Measurements from ENCODE around the gene SMPDL3A.

The SMPDL3A gene

DNA sequence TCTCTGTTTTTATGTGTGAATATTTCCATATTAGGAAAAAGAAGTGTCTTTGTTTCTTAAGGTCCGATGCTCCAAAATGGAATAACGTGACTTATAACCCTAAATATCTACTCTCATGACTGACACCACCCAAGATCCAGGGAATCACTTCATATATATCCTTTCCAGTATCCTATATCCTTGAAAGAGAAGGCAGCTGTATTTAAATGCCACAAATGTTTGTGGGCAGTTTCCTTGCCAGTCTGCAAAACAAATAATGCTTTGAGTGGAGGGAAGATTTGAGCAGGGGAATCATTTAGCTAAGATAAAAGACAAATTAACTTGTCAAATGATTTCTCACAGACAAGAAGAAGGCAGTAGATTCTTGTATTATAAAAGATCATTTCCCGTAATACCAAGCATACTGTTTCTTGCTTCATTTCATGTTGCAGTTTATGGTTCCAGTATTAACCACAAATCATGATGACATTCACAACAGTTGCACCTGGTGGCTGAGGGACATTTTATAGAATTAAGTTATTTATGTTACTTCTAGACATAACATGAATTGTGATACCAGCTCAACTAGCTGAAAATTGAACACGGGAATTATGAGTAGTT, 39.5 kb upstream of the SMPDL3A start:
- CTCF ChIA-PET, result interaction anchor here (2.5 to 4.1 kb wide), 3 partner anchors 19 to 90 kb away, joined by 8 to 21 read pairs (median 12); no protein-coding TSS in a partner anchor
- TF ChIP-seq, protein P1, sequence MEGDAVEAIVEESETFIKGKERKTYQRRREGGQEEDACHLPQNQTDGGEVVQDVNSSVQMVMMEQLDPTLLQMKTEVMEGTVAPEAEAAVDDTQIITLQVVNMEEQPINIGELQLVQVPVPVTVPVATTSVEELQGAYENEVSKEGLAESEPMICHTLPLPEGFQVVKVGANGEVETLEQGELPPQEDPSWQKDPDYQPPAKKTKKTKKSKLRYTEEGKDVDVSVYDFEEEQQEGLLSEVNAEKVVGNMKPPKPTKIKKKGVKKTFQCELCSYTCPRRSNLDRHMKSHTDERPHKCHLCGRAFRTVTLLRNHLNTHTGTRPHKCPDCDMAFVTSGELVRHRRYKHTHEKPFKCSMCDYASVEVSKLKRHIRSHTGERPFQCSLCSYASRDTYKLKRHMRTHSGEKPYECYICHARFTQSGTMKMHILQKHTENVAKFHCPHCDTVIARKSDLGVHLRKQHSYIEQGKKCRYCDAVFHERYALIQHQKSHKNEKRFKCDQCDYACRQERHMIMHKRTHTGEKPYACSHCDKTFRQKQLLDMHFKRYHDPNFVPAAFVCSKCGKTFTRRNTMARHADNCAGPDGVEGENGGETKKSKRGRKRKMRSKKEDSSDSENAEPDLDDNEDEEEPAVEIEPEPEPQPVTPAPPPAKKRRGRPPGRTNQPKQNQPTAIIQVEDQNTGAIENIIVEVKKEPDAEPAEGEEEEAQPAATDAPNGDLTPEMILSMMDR (IDR thresholded peaks at IDR 0.05; ENCODE audit: control extremely low read depth, extremely low read depth, low read depth, missing control alignments), result no peak
- DNase-seq (ENCODE audit: extremely low spot score), result no peak
- POLR2A ChIA-PET, result no interaction called here

DNA sequence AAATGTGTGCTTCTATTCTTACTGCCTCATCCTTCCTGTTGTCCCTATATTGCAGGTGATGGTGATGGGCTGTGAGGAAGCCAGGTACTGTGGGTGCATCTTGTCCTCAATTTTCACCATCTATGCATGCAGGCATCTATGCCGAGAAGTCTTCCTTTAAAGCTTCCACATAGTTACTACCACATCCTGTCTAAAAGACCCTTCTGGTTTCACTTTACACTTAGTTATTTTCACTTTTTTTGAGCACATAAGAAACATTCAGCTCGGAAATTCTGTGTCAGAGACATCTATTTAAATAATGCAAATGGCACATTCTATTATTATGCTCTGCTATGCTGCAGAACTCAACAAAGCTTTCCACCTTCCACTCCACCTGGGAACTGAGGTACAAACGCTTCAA, 37.7 kb upstream of the SMPDL3A start:
- TF ChIP-seq, protein P1 (IDR thresholded peaks at IDR 0.05; ENCODE audit: control extremely low read depth, extremely low read depth, low read depth, missing control alignments), result no peak
- peak; percentile 29 for DNase-seq (ENCODE audit: extremely low spot score)
- ChIA-PET CTCF (interaction anchor here (0.9 to 4.1 kb wide), 6 partner anchors 20 to 221 kb away, joined by 3 to 21 read pairs (median 4); no protein-coding TSS in a partner anchor), POLR2A (no interaction called here)

DNA sequence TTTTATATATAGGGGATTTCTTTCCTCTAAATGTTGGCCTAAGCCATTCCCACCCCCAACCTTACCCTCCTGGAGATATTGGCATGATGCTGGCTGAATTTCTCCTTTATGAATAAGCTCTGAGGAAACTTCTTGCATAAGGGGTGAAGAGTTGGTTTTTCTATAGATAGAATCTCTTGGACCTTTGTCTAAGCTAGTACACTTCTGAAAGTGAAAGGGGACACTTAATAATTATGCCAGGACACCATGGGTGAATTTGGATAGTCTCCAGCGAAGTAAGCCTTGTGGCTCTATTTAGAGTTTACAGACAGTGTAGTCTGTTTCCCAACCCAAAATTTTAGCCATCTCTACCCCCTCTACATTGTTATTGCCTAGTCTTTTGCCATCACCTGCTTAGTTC, 36.6 kb upstream of the SMPDL3A start:
- CTCF ChIA-PET, result interaction anchor here (0.9 to 4.1 kb wide), 5 partner anchors 8 to 87 kb away, joined by 3 to 21 read pairs (median 3); no protein-coding TSS in a partner anchor
- TF ChIP-seq, protein P1 (IDR thresholded peaks at IDR 0.05; ENCODE audit: control extremely low read depth, extremely low read depth, low read depth, missing control alignments), result no peak
- POLR2A ChIA-PET, result no interaction called here
- no peak for DNase-seq (ENCODE audit: extremely low spot score)

DNA sequence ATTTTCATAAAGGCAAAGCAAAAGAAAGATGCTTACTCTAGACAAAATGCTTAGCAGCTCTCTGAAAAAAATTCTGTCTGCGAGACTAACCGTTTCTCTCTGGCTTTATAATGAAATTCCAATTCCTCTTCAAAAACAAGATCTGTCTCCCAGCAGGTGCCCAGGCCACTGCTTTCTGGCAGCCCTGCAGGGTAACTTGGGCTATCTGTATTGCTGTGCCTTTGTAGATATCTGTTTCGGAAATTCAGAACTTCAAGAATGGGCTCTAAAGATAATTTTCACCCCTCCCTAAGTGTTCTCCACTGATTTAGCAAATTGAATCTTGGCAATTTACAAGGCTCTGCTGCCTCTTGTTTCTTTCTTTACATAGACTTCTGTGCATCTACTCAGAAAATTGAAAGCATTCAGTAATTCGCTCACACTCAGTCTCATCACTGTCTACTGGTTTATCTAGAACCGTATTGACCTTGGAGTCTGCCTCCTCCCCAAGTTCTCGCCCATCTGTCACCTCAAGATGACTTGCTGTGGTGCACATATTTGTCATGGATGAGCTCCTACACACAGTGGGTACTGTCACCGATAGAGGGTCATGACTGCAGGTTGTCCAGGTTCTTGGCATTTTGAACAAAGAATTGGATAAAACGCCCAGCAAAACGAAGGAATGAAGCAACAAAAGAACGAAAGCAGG, 35.9 kb upstream of the SMPDL3A start:
- no peak for DNase-seq (ENCODE audit: extremely low spot score)
- POLR2A ChIA-PET, result no interaction called here
- CTCF ChIA-PET, result interaction anchor here (0.9 to 4.1 kb wide), 5 partner anchors 9 to 86 kb away, joined by 3 to 21 read pairs (median 3); no protein-coding TSS in a partner anchor
- TF ChIP-seq, protein P1 (IDR thresholded peaks at IDR 0.05; ENCODE audit: control extremely low read depth, extremely low read depth, low read depth, missing control alignments), result no peak

DNA sequence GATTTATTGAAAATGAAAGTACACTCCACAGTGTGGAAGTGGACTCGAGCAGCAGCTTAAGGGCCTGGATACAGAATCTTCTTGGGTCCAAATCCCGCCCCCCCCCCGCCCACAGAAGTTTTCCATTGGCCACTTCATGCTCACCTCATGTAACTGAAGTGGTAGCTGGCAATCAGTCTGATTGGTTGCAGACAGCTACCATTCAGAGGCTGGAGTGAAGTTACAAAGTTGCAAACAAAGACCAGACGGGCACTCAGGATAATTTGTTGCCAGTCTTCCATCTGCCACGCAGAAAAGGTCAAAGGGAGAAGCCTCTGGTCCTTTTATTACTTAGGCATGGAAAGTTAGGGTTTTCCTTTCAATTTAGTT, 35.4 kb upstream of the SMPDL3A start:
- TF ChIP-seq, protein P1 (IDR thresholded peaks at IDR 0.05; ENCODE audit: control extremely low read depth, extremely low read depth, low read depth, missing control alignments), result no peak
- CTCF ChIA-PET, result interaction anchor here (1.2 to 4.1 kb wide), 2 partner anchors 9 to 86 kb away, joined by 3 to 21 read pairs; no protein-coding TSS in a partner anchor
- POLR2A ChIA-PET, result no interaction called here
- no peak for DNase-seq (ENCODE audit: extremely low spot score)

DNA sequence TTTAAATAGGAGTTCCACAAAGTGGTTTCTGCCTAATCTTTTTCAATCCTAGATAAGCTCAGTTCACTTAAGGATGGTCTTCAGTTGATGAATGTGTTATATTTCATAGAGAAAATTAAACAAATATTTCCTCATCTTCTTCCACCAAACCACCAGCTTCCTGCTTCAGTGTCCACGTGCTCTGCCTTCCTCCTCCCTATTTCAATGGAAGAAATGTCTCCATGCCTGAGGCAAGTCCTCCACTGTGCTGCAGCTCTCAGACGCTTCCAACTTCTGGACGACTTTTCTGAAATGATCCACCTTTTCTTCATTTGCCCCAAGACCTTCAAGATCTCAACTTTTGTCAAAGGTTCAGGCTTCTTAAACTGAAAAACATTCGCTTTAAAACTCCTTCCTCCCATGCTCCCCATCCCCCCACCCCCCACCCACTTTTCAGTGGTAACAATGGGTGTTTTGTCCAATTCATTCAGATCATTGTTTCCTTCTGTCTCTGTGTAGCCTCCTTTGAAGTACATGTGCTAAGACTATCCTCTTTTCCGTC, 34.8 kb upstream of the SMPDL3A start:
- POLR2A ChIA-PET, result no interaction called here
- TF ChIP-seq, protein P1 (IDR thresholded peaks at IDR 0.05; ENCODE audit: control extremely low read depth, extremely low read depth, low read depth, missing control alignments), result no peak
- no peak for DNase-seq (ENCODE audit: extremely low spot score)
- CTCF ChIA-PET, result no interaction called here

Measured in GM10248 (cell line).